GM12872 (cell line): ENCODE data around the gene POU3F1.

Source experiments
- CTCF ChIP-seq: IDR thresholded peaks from 3 replicates; pipeline ENCODE4 v1.5.1; 2011; ENCODE audit warnings: low read depth, mild to moderate bottlenecking, low read length, moderate library complexity; ENCODE audit not compliant: insufficient read depth

Gene POU3F1

GRCh38 chr1:37997256-37998088, 49.1 kb downstream of the POU3F1 start:
- TF ChIP-seq CTCF, result no peak

DNA sequence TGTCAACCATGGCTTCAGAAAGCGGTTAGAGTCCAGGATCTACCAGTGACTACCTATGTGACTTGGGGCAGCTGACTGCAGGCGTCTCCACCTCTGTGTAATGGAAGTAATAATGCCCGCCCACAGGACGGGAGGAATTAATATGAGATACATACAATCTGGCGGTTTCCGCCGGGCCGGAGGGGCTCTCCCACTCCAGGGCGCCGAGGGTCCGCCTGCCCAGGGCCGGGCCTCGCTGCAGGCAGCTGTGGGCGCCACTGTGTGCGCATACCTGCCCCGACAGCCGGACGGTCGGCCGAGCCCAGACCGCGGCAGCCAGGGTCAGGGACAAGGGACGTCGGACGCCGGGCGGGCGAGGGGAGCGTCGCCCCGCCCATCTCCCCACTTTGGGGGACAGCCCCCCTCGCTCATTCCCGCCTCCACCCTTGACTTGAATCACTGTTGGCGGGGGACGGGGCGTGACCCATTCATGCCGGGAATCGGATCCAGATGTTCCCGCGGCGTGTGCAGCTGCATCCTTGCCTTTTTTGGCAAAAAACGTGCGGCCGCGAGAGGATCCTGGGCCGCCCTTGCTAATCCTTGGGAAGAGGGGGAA, 50.7 kb downstream of the POU3F1 start:
- no peak for TF ChIP-seq CTCF

DNA sequence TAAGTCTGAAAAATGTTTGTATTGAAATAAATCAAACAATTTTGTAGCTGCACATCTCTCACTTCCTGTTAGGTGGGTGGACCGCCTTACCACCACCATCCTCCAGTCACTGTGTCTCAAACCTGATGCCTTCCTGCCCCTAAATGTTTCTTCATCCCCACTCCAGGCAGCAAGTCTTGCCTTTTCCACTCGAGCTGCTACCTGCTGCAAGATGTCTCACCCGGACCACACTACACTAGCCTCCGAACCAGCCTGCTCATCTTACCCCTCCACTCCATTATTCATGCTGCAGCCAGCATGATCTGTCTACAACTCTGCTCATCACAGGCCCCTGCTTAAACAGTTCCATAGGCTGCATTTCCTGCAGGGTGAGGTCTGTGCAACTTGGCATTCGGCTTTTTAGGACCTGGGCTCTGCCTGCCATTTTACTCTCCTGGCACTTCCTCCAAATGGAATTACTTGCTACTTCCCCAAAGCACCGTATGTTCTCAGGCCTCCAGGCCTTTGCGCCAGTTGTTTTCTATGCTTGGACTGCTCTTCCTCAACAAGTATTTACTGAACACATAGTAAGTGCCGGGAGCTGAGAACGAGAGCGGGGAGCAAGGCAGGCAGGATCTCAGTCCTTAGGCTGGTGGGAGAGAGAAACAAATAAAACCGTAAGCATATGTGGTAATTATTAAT, 51.6 kb downstream of the POU3F1 start:
- no peak for TF ChIP-seq CTCF
